Heart left ventricle (tissue), 16 donors: ENCODE results near the gene ZNF575. TPM values are rescaled to one million over a fixed set of nuclear protein-coding genes. Genes with fewer than 3 reads are reported as not detected.
A peak's percentile ranks its signal among the peaks of the same experiment; 100 is the strongest.

ENCODE experiments used
- ATAC-seq, 4 donors: fragments of 200-7000 bp; cut with Tn5 transposase; one replicate each; pipeline ENCODE4 v1.9.1; 2020 to 2022; ENCODE audit warnings: moderate library complexity in 4 of 4, mild to moderate bottlenecking in 3 of 4, moderate number of reproducible peaks in 1 of 4
- DNase-seq, 5 donors: peaks; one replicate each; pipeline ENCODE4 v3.0.0-alpha.2; 2020
- H3K27ac ChIP-seq, 12 donors: fragments of 200-600 bp; sonication (generic) in 4 of 12; one replicate each; pipeline versions ENCODE4 v1.5.0 to v1.8.0; 2016 to 2022; ENCODE audit warnings: mild to moderate bottlenecking in 2 of 12
- H3K27me3 ChIP-seq, 9 donors: fragments of 200-600 bp; sonication (generic) in 2 of 9; one replicate each; pipeline versions ENCODE4 v1.5.1 to v1.8.0; 2016 to 2022; ENCODE audit warnings: mild to moderate bottlenecking in 3 of 9
- H3K36me3 ChIP-seq, 9 donors: fragments of 200-600 bp; sonication (generic) in 2 of 9; one replicate each; pipeline versions ENCODE4 v1.5.0 to v1.8.0; 2018 to 2022; ENCODE audit warnings: mild to moderate bottlenecking in 2 of 9
- H3K4me1 ChIP-seq, 12 donors: fragments of 200-600 bp; sonication (generic) in 4 of 12; one replicate each; pipeline versions ENCODE4 v1.5.0 to v1.8.0; 2016 to 2022; ENCODE audit warnings: mild to moderate bottlenecking in 3 of 12
- H3K4me3 ChIP-seq, 12 donors: fragments of 200-600 bp; sonication (generic) in 4 of 12; one replicate each; pipeline versions ENCODE4 v1.5.0 to v1.8.0; 2017 to 2022; ENCODE audit warnings: mild to moderate bottlenecking in 9 of 12, moderate library complexity in 4 of 12
- H3K9me3 ChIP-seq, 12 donors: fragments of 200-600 bp; sonication (generic) in 4 of 12; one replicate each; pipeline versions ENCODE4 v1.5.0 to v1.8.0; 2016 to 2022; ENCODE audit warnings: mild to moderate bottlenecking in 1 of 12
- CTCF ChIP-seq, 12 donors: fragments of 200-600 bp; sonication (generic) in 4 of 12; IDR thresholded peaks; one replicate each; pipeline versions ENCODE4 v1.5.0 to v1.8.0; 2018 to 2022; ENCODE audit warnings: antibody characterized with exemption in 12 of 12, mild to moderate bottlenecking in 5 of 12
- POLR2A ChIP-seq, 2 donors: fragments of 450-650 bp; IDR thresholded peaks; one replicate each; pipeline ENCODE4 v1.6.1; 2017; ENCODE audit warnings: antibody characterized with exemption in 2 of 2, mild to moderate bottlenecking in 2 of 2, moderate library complexity in 2 of 2
- WGBS, 4 donors: extraction: QIAGEN DNeasy Blood & Tissue Kit in 2 of 4; methylation state at CpG; one replicate each; pipeline versions ENCODE4 v1.1.5 to v1.1.7; 2013 to 2018; 5-methylcytosine and 5-hydroxymethylcytosine counted together
- intact Hi-C, 10 donors: fragments of 100-400 bp; cut with DNase I; formaldehyde crosslinking; loops; one replicate each; pipeline versions ENCODE4 v1.11.1 to v1.14.2; 2022
- long read RNA-seq, 3 donors: library from polyadenylated mRNA; unstranded; transcript quantifications; one replicate each; pipeline ENCODE4 v2.0.0, GENCODE V29; 2020 to 2021
- polyA plus RNA-seq, 2 donors: library from polyadenylated mRNA; stranded (reverse); fragments of 200-250 nt; gene quantifications; one replicate each; pipeline ENCODE4 v1.2.3, GENCODE V29; 2013
- total RNA-seq, 9 donors: library from RNA; depleted of rRNA in 2 of 9; stranded (reverse); fragments of >200 nt in 2 of 9; fragmentation: NEBNext Ultra II Directional in 3 of 9; extraction: Animal tissue kit (Norgen Biotek cat#: 25700) in 3 of 9; gene quantifications; one replicate each; pipeline versions ENCODE4 v1.1.0 to v1.2.4, GENCODE V29; 2016 to 2023
- donor health status: ischemic (EF 13 %, LVEDD 7.1; RV severe dilation, severe dysfunction).
- donor health status: healthy with polysubstance abuse.
- donor health status: DM: no; HTN: yes; CAD: no.
- donor health status: DM: no; HTN: no; CAD: no.
- donor health status: ischemic (EF 25% LVEDD 6.9; RV normal size, moderate dysfunction).
- donor health status: ischemic (EF 25% LVEDD 5.7; RV mildly dilated, moderate dysfunction).
- donor health status: healthy.
- donor health status: DM: yes; HTN: yes; CAD: no.
- donor health status: ischemic (EF 35%, LVEDD 5.7; RV mildly dilated, moderate dysfunction).
- donor health status: nonischemic (EF 11% LVEDD 7.7; RV severe dilation, severe dysfunction).
- donor health status: DM: yes; HTN: yes; CAD: no.
- donor health status: PGD.
- donor health status: ischemic (EF 29% LVEDD 5.4; RV normal size, mild dysfunction).
- donor health status: nonischemic (EF 23%, LVEDD 6.1; RV moderate dilation, normal function).

Gene ZNF575
- total RNA-seq (1 to 10 TPM in 5 of 9 donors, under 1 TPM in 2, not detected in 2; 0.58 to 1.9 (median 1.3) TPM), polyA plus RNA-seq (under 1 TPM; 0.38 to 0.65 TPM)
- long read RNA-seq, donor 1, partial matches to known transcripts: 0 of 2 reads
- long read RNA-seq, donor 1, other reads (novel, unspliced or antisense): 1 of 2 reads
- long read RNA-seq, donor 2: 0 reads
- long read RNA-seq, donor 3, partial matches to known transcripts: 1 of 4 reads
- long read RNA-seq, donor 3, other reads (novel, unspliced or antisense): 2 of 4 reads

GRCh38 chr19:43532962-43533545, at the start of gene ZNF575:
Gene ZNF575 (plus strand): TSS chr19:43533188. CDS start chr19:43534423, 1,235 bp downstream.
- H3K4me3 ChIP-seq: peak within 1 kb of the TSS; percentile 35 to 72 (median 60)
- intact Hi-C loops: loop anchor here in 6 of 10 donors (1.0 to 10.0 kb wide), 7 partner anchors 62 to 252 kb away; partner anchors contain the start of genes IRGQ (in 4 of the 6), ZNF576 (in 4 of the 6) and KCNN4 (in 1 of the 6)
- peak within 1 kb of the TSS; percentile 58 to 95 (median 88) for H3K27ac ChIP-seq
- H3K27me3 ChIP-seq: no peaks in the 10 kb centered on the region
- TF ChIP-seq POLR2A (IDR thresholded peaks at IDR 0.05) (no peak), CTCF (IDR thresholded peaks at IDR 0.05) (peak in 1 of 12 donors; percentile 12)
- ATAC-seq (peak; percentile 57 to 81 (median 74)), DNase-seq (peak; percentile 92 to 94 (median 94))
- 0% methylated on average over 19 to 47 of the region's 47 CpGs for WGBS, 4 donors
- H3K9me3 ChIP-seq: no peaks in the 10 kb centered on the region
- H3K36me3 ChIP-seq: peaks cover 0 to 8% (median 4%) of the 10 kb centered on the region in 9 donors
- peaks cover 0 to 26% (median 12%) of the 10 kb centered on the region in 12 donors for H3K4me1 ChIP-seq

- WGBS, 4 donors: 92 to 96% (median 95%) methylated on average over 6 of the region's 6 CpGs
- H3K36me3 ChIP-seq: peaks cover 0 to 6% (median 0%) of the 10 kb centered on the region in 9 donors
- no peak overlapping the region for H3K27ac ChIP-seq
- DNase-seq (no peak), ATAC-seq (no peak)
- H3K4me3 ChIP-seq: no peak overlapping the region
- no peaks in the 10 kb centered on the region for H3K27me3 ChIP-seq
- no peaks in the 10 kb centered on the region for H3K9me3 ChIP-seq
- intact Hi-C loops: no loop called here
- no peaks in the 10 kb centered on the region for H3K4me1 ChIP-seq
- TF ChIP-seq POLR2A (IDR thresholded peaks at IDR 0.05): no peak
- TF ChIP-seq CTCF (IDR thresholded peaks at IDR 0.05): no peak
These were observed 49.7 kb upstream of the ZNF575 start for GRCh38 chr19:43483281-43483680.

- DNase-seq: no peak
- Histone ChIP-seq H3K27ac (no peak overlapping the region), H3K36me3 (peaks cover 0 to 5% (median 0%) of the 10 kb centered on the region in 9 donors), H3K4me3 (no peak overlapping the region), H3K4me1 (no peaks in the 10 kb centered on the region), H3K9me3 (no peaks in the 10 kb centered on the region), H3K27me3 (no peaks in the 10 kb centered on the region)
- TF ChIP-seq CTCF (IDR thresholded peaks at IDR 0.05): no peak
- TF ChIP-seq POLR2A (IDR thresholded peaks at IDR 0.05): no peak
- intact Hi-C loops: no loop called here
- 67 to 79% (median 74%) methylated on average over 6 of the region's 6 CpGs for WGBS, 4 donors
- no peak for ATAC-seq
These were observed 47.0 kb upstream of the ZNF575 start for GRCh38 chr19:43485951-43486350.

GRCh38 chr19:43486412-43486811, 46.6 kb upstream of the ZNF575 start:
- 85 to 97% (median 95%) methylated on average over 5 to 7 of the region's 7 CpGs for WGBS, 4 donors
- Histone ChIP-seq H3K4me3 (no peak overlapping the region), H3K36me3 (peaks cover 0 to 8% (median 0%) of the 10 kb centered on the region in 9 donors), H3K4me1 (no peaks in the 10 kb centered on the region), H3K27me3 (no peaks in the 10 kb centered on the region), H3K9me3 (no peaks in the 10 kb centered on the region), H3K27ac (no peak overlapping the region)
- DNase-seq (no peak), ATAC-seq (peak in 1 of 4 donors; percentile 33)
- intact Hi-C loops: no loop called here
- TF ChIP-seq CTCF (IDR thresholded peaks at IDR 0.05): no peak
- no peak for TF ChIP-seq POLR2A (IDR thresholded peaks at IDR 0.05)
